ENCODE results near the gene FASTKD2. TPM values are rescaled to one million over a fixed set of nuclear protein-coding genes. Genes with fewer than 3 reads are reported as not detected.

Gene FASTKD2
- total and polyA plus RNA-seq, 9 donors = 14.3 to 29.0 (median 23.1) TPM

GRCh38 chr2:206836722-206837121 is 71.3 kb downstream of the FASTKD2 start:
- DNase-seq = no peak
- 21 to 36% (median 26%) methylated on average over 2 of the region's 2 CpGs for WGBS, 3 donors
- no peak overlapping the region for H3K27ac ChIP-seq
- no peaks in the 10 kb centered on the region for H3K27me3 ChIP-seq
- intact Hi-C loops (cut with DNase I) = loop anchor here in 1 of 4 donors (5.0 kb wide), 1 partner anchor 256 kb away; no protein-coding TSS in a partner anchor
- no peaks in the 10 kb centered on the region for H3K36me3 ChIP-seq
- H3K4me1 ChIP-seq (ENCODE audit: insufficient read depth) = no peaks in the 10 kb centered on the region
- peaks cover 0 to 2% of the 10 kb centered on the region in 2 donors for H3K9me3 ChIP-seq
- TF ChIP-seq POLR2A (IDR thresholded peaks at IDR 0.05) (no peak), CTCF (IDR thresholded peaks at IDR 0.05) (no peak), EP300 (IDR thresholded peaks at IDR 0.05) (no peak)
- no peak overlapping the region for H3K4me3 ChIP-seq

GRCh38 chr2:206837775-206838174 is 72.4 kb downstream of the FASTKD2 start:
- no peak overlapping the region for H3K27ac ChIP-seq
- WGBS, 3 donors = 82 to 95% (median 92%) methylated on average over 1 of the region's 1 CpG
- no peaks in the 10 kb centered on the region for H3K4me1 ChIP-seq (ENCODE audit: insufficient read depth)
- TF ChIP-seq EP300 (IDR thresholded peaks at IDR 0.05) (no peak), POLR2A (IDR thresholded peaks at IDR 0.05) (no peak), CTCF (IDR thresholded peaks at IDR 0.05) (no peak)
- H3K36me3 ChIP-seq = no peaks in the 10 kb centered on the region
- DNase-seq = no peak
- intact Hi-C loops (cut with DNase I) = loop anchor here in 1 of 4 donors (5.0 kb wide), 1 partner anchor 255 kb away; no protein-coding TSS in a partner anchor
- peaks cover 0 to 2% of the 10 kb centered on the region in 2 donors for H3K9me3 ChIP-seq
- H3K27me3 ChIP-seq = no peaks in the 10 kb centered on the region
- no peak overlapping the region for H3K4me3 ChIP-seq

- no peak overlapping the region for H3K4me3 ChIP-seq
- intact Hi-C loops (cut with DNase I) = loop anchor here in 1 of 4 donors (5.0 kb wide), 1 partner anchor 254 kb away; no protein-coding TSS in a partner anchor
- no peaks in the 10 kb centered on the region for H3K9me3 ChIP-seq
- no peak overlapping the region for H3K27ac ChIP-seq
- H3K36me3 ChIP-seq = no peaks in the 10 kb centered on the region
- no peaks in the 10 kb centered on the region for H3K4me1 ChIP-seq (ENCODE audit: insufficient read depth)
- TF ChIP-seq CTCF (IDR thresholded peaks at IDR 0.05) = no peak
- no peak for TF ChIP-seq POLR2A (IDR thresholded peaks at IDR 0.05)
- no peak for TF ChIP-seq EP300 (IDR thresholded peaks at IDR 0.05)
- no peak for DNase-seq
- WGBS, 3 donors = 93 to 97% (median 96%) methylated on average over 3 of the region's 3 CpGs
- H3K27me3 ChIP-seq = no peaks in the 10 kb centered on the region
These were observed 73.3 kb downstream of the FASTKD2 start for GRCh38 chr2:206838690-206839089.

GRCh38 chr2:206840999-206841398 is 75.6 kb downstream of the FASTKD2 start:
- intact Hi-C loops (cut with DNase I) = no loop called here
- no peaks in the 10 kb centered on the region for H3K9me3 ChIP-seq
- H3K27me3 ChIP-seq = no peaks in the 10 kb centered on the region
- TF ChIP-seq EP300 (IDR thresholded peaks at IDR 0.05) = no peak
- TF ChIP-seq POLR2A (IDR thresholded peaks at IDR 0.05) = no peak
- no peak for TF ChIP-seq CTCF (IDR thresholded peaks at IDR 0.05)
- H3K4me3 ChIP-seq = no peak overlapping the region
- no peaks in the 10 kb centered on the region for H3K36me3 ChIP-seq
- H3K27ac ChIP-seq = no peak overlapping the region
- DNase-seq = no peak
- WGBS, 3 donors = 61 to 95% (median 83%) methylated on average over 3 of the region's 3 CpGs
- no peaks in the 10 kb centered on the region for H3K4me1 ChIP-seq (ENCODE audit: insufficient read depth)

Small RNA genes within 50 kb of the gene (microRNA-seq; reads per million reads assigned to microRNA genes)
- gene MIR3130-1 (0 reads per million in 3 donors), gene MIR3130-2 (0 reads per million in 3 donors)

Small RNA genes within 50 kb of the gene (small RNA-seq; reads per million reads assigned to genes)
- not detected for gene MIR3130-2

Other genes starting within 250 kb of the FASTKD2 start
- gene FAM237A, start 123.1 kb upstream of the FASTKD2 start, total RNA-seq = not detected
- not detected for gene FAM237A, start 123.1 kb upstream of the FASTKD2 start, polyA plus RNA-seq
- not detected for gene DYTN, start 47.2 kb upstream of the FASTKD2 start, total RNA-seq
- gene DYTN, start 47.2 kb upstream of the FASTKD2 start, polyA plus RNA-seq = not detected
- 10 to 100 TPM in 1 of 7 donors, 1 to 10 TPM in 5, under 1 TPM in 1; 0.83 to 16.7 (median 1.7) TPM for gene MDH1B, start 278 bp upstream of the FASTKD2 start, total RNA-seq
- gene MDH1B, start 278 bp upstream of the FASTKD2 start, polyA plus RNA-seq = 1 to 10 TPM in 1 of 2 donors, under 1 TPM in 1; 0.57 to 1.5 TPM
- 1 to 10 TPM in 1 of 7 donors, under 1 TPM in 3, not detected in 3; 0.23 to 1.1 (median 0.34) TPM for gene CPO, start 173.9 kb downstream of the FASTKD2 start, total RNA-seq
- gene CPO, start 173.9 kb downstream of the FASTKD2 start, polyA plus RNA-seq = 10 to 100 TPM in 1 of 2 donors, under 1 TPM in 1; 0.17 to 31.8 TPM

All from ovary (tissue), 9 donors.